Kidney (tissue), 14 donors: ENCODE measurements around the gene PCDH9. TPM values are rescaled to one million over a fixed set of nuclear protein-coding genes. Genes with fewer than 3 reads are reported as not detected.

Experiments used
- DNase-seq, 5 donors: peaks; one replicate each; pipeline ENCODE4 v3.0.0-alpha.2; 2013 to 2020
- FAIRE-seq: peaks from 2 replicates; lab custom pipeline; 2012; peaks lifted over from hg19 to GRCh38; lab: Jason Lieb, UNC
- H3K27ac ChIP-seq, 2 donors: one replicate each; pipeline ENCODE4 v1.7.0; 2013; ENCODE audit warnings: low read depth in 2 of 2, low read length in 2 of 2, inconsistent platforms in 1 of 2
- H3K27me3 ChIP-seq: one replicate; pipeline ENCODE4 v1.7.1; 2013; ENCODE audit warnings: low read length, inconsistent platforms; ENCODE audit not compliant: control insufficient read depth, insufficient read depth
- H3K36me3 ChIP-seq, 3 donors: one replicate each; pipeline versions ENCODE4 v1.7.0 to v1.7.1; 2013; ENCODE audit warnings: low read length in 3 of 3, control low read depth in 1 of 3, inconsistent platforms in 1 of 3; ENCODE audit not compliant: insufficient read depth in 3 of 3, control insufficient read depth in 2 of 3
- H3K4me1 ChIP-seq, 3 donors: one replicate each; pipeline versions ENCODE4 v1.7.0 to v1.7.1; 2013; ENCODE audit warnings: low read length in 3 of 3, inconsistent platforms in 1 of 3, low read depth in 1 of 3; ENCODE audit not compliant: control insufficient read depth in 2 of 3, insufficient read depth in 2 of 3
- H3K4me3 ChIP-seq, 3 donors: one replicate each; pipeline versions ENCODE4 v1.7.0 to v1.8.1; 2013; ENCODE audit warnings: low read length in 3 of 3, control low read depth in 1 of 3, inconsistent platforms in 1 of 3
- H3K9ac ChIP-seq, 3 donors: one replicate each; pipeline versions ENCODE4 v1.7.0 to v1.7.1; 2013; ENCODE audit warnings: low read length in 3 of 3, control low read depth in 1 of 3, inconsistent platforms in 1 of 3
- H3K9me3 ChIP-seq, 3 donors: one replicate each; pipeline versions ENCODE4 v1.7.0 to v1.7.1; 2013; ENCODE audit warnings: low read length in 3 of 3, control low read depth in 1 of 3, inconsistent platforms in 1 of 3; ENCODE audit not compliant: control insufficient read depth in 2 of 3, insufficient read depth in 1 of 3
- intact Hi-C: fragments of 100-400 bp; cut with DNase I; formaldehyde crosslinking; loops from one replicate; pipeline ENCODE4 v1.11.1; 2022
- polyA plus RNA-seq: library from polyadenylated mRNA; stranded (reverse); fragments of 350-450 nt; fragmentation: Illumina TruSeq; extraction: RNeasy Lipid Tissue Mini Kit (QIAGEN cat#74804); gene quantifications from one replicate; pipeline ENCODE4 v1.2.3, GENCODE V29; 2014; ENCODE audit warnings: low read depth, low replicate concordance; ENCODE audit not compliant: insufficient read depth
- total RNA-seq: library from RNA; stranded (reverse); fragmentation: NEBNext Ultra II Directional; extraction: Animal tissue kit (Norgen Biotek cat#: 25700); gene quantifications from one replicate; pipeline ENCODE4 v1.2.1, GENCODE V29; 2021
- TF ChIP-seq, protein P1 (sequence below): IDR thresholded peaks from 3 replicates; pipeline ENCODE4 v1.5.1; 2012; ENCODE audit warnings: mild to moderate bottlenecking, moderate library complexity, borderline replicate concordance; ENCODE audit not compliant: insufficient read depth; ENCODE audit errors: extremely low read depth
- donor health status: control.
- donor health status: control.
- donor health status: control.
- donor health status: control.
- donor health status: control.
- donor health status: DM: yes; HTN: yes; CAD: no.
- donor health status: Normal renal cell carcinoma (clear cell type).

PCDH9 gene
- total and polyA plus RNA-seq, 2 donors from 2014 or later, result 1.6 to 9.5 TPM

DNA sequence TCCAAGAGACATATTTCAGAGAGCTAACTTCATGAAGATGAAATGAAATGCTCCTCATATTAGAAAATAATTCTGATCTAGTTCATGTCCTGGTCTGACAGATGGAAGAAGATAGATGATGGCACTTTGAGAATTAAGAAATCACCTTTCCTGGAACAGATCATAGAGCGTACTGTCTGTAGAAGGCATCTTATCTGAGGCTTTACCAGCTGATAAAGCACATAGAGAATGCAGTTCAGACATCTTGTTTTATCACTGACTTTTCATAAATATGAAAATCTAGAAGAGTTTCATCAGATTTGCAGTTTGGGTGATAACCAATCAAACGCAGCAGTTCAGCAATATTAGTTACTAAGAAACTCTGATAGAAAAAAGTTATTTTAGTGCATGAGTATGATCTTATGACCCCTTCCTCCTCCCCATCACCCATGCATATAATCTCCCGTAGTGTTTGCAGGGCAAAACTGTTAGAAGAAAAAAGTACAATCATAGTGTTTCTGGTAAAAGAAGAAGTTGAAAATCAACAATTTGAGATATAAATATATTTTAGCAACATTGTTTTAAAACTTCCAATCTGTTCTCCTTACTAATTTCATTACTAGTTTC is 585.2 kb downstream of the PCDH9 start:
- H3K4me3 ChIP-seq, result no peak overlapping the region
- H3K27me3 ChIP-seq, result no peaks in the 10 kb centered on the region
- no peaks in the 10 kb centered on the region for H3K9me3 ChIP-seq
- no peaks in the 10 kb centered on the region for H3K36me3 ChIP-seq
- H3K27ac ChIP-seq, result no peak overlapping the region
- peaks cover 0 to 11% (median 0%) of the 10 kb centered on the region in 3 donors for H3K4me1 ChIP-seq
- intact Hi-C loops, result no loop called here
- DNase-seq (no peak), FAIRE-seq (no peak)
- no peak overlapping the region for H3K9ac ChIP-seq
- TF ChIP-seq, protein P1, sequence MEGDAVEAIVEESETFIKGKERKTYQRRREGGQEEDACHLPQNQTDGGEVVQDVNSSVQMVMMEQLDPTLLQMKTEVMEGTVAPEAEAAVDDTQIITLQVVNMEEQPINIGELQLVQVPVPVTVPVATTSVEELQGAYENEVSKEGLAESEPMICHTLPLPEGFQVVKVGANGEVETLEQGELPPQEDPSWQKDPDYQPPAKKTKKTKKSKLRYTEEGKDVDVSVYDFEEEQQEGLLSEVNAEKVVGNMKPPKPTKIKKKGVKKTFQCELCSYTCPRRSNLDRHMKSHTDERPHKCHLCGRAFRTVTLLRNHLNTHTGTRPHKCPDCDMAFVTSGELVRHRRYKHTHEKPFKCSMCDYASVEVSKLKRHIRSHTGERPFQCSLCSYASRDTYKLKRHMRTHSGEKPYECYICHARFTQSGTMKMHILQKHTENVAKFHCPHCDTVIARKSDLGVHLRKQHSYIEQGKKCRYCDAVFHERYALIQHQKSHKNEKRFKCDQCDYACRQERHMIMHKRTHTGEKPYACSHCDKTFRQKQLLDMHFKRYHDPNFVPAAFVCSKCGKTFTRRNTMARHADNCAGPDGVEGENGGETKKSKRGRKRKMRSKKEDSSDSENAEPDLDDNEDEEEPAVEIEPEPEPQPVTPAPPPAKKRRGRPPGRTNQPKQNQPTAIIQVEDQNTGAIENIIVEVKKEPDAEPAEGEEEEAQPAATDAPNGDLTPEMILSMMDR, result no peak

DNA sequence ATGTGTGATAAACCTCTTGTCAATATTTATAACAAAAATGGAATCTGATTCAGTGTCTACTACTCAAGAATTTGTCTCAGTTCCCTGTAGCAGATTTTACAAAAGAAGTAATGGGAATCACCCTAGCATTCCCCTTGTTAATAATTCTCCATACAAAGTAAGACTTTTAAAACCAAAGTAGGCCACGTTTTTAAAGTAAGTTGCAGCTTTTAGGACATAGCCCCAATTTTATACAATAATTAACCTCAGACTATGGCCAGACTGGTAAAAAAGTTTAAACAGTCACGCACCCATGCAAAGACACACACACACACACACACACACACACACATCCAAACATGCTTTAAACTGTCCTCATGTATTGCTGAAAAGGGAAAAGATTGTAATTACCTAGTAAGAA is 589.9 kb downstream of the PCDH9 start:
- DNase-seq, result peak in 2 of 5 donors; percentile 44 to 55
- peak; percentile 92 for FAIRE-seq
- H3K27ac ChIP-seq, result no peak overlapping the region
- H3K9ac ChIP-seq, result no peak overlapping the region
- intact Hi-C loops, result no loop called here
- peak overlapping the region in 2 of 3 donors; percentile 2 to 44 for H3K4me3 ChIP-seq
- peaks cover 0 to 21% (median 0%) of the 10 kb centered on the region in 3 donors for H3K4me1 ChIP-seq
- TF ChIP-seq, protein P1, result no peak
- no peaks in the 10 kb centered on the region for H3K27me3 ChIP-seq
- no peaks in the 10 kb centered on the region for H3K9me3 ChIP-seq
- H3K36me3 ChIP-seq, result no peaks in the 10 kb centered on the region

DNA sequence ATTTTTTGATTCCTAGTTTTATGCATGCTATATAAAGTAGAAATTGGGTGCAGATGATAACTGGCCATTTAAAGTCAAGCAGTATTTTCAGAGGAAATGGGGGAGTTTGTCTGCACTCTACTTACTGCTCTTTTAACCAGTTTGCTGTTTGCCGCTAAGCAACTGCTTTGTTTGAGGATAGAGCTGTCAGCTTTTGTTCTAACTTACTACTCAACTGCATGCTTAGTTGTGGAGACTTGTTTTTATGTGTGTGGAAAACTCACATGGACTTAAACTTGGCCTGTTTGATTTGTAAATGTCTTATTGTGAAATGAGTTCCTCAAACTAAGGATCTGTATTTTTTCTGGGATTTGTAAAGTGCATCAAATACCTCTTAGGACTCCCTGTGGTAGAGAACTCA is 591.1 kb downstream of the PCDH9 start:
- peaks cover 0 to 21% (median 0%) of the 10 kb centered on the region in 3 donors for H3K4me1 ChIP-seq
- FAIRE-seq, result no peak
- no peaks in the 10 kb centered on the region for H3K36me3 ChIP-seq
- no peak overlapping the region for H3K4me3 ChIP-seq
- no peaks in the 10 kb centered on the region for H3K27me3 ChIP-seq
- H3K27ac ChIP-seq, result no peak overlapping the region
- intact Hi-C loops, result no loop called here
- TF ChIP-seq, protein P1, result no peak
- no peak overlapping the region for H3K9ac ChIP-seq
- DNase-seq, result peak in 2 of 5 donors; percentile 30 to 32
- H3K9me3 ChIP-seq, result no peaks in the 10 kb centered on the region
